Colonic mucosa (tissue), 4 donors: ENCODE measurements around the gene ZNF333. TPM values are rescaled to one million over a fixed set of nuclear protein-coding genes. Genes with fewer than 3 reads are reported as not detected.
A peak's percentile ranks its signal among the peaks of the same experiment; 100 is the strongest.

Experiments
- DNase-seq: peaks from one replicate; pipeline ENCODE4 v3.0.0-alpha.2; 2020
- H3K27ac ChIP-seq: fragments of 200-600 bp; one replicate; pipeline ENCODE4 v1.8.0; 2021
- H3K27me3 ChIP-seq: fragments of 200-600 bp; one replicate; pipeline ENCODE4 v1.8.0; 2021
- H3K36me3 ChIP-seq: fragments of 200-600 bp; one replicate; pipeline ENCODE4 v1.8.0; 2021
- H3K4me1 ChIP-seq: fragments of 200-600 bp; one replicate; pipeline ENCODE4 v1.8.0; 2021; ENCODE audit warnings: mild to moderate bottlenecking
- H3K4me3 ChIP-seq: fragments of 200-600 bp; one replicate; pipeline ENCODE4 v1.8.0; 2021
- H3K9ac ChIP-seq, 2 donors: one replicate each; pipeline ENCODE4 v1.7.0; 2013; ENCODE audit warnings: control low read depth in 2 of 2, low read depth in 2 of 2, low read length in 2 of 2
- H3K9me3 ChIP-seq: fragments of 200-600 bp; one replicate; pipeline ENCODE4 v1.8.0; 2021
- intact Hi-C: fragments of 100-400 bp; cut with DNase I; formaldehyde crosslinking; loops from one replicate; pipeline ENCODE4 v1.14.1; 2022
- total RNA-seq, 2 donors: library from RNA; stranded (reverse); fragmentation: NEBNext Ultra II Directional in 1 of 2; extraction: Animal tissue kit (Norgen Biotek cat#: 25700) in 1 of 2; gene quantifications; one replicate each; pipeline ENCODE4 v1.2.1, GENCODE V29; 2021
- TF ChIP-seq, protein P1 (sequence below): fragments of 200-600 bp; IDR thresholded peaks from one replicate; pipeline ENCODE4 v1.8.0; 2022; ENCODE audit warnings: antibody characterized with exemption, mild to moderate bottlenecking
- donor health status: healthy.
- donor health status: DM: no; HTN: no; CAD: no.
- donor health status: DM: no; HTN: no; CAD: no.

ZNF333 gene
- 1 to 10 TPM; 6.7 to 7.3 TPM for total RNA-seq

DNA sequence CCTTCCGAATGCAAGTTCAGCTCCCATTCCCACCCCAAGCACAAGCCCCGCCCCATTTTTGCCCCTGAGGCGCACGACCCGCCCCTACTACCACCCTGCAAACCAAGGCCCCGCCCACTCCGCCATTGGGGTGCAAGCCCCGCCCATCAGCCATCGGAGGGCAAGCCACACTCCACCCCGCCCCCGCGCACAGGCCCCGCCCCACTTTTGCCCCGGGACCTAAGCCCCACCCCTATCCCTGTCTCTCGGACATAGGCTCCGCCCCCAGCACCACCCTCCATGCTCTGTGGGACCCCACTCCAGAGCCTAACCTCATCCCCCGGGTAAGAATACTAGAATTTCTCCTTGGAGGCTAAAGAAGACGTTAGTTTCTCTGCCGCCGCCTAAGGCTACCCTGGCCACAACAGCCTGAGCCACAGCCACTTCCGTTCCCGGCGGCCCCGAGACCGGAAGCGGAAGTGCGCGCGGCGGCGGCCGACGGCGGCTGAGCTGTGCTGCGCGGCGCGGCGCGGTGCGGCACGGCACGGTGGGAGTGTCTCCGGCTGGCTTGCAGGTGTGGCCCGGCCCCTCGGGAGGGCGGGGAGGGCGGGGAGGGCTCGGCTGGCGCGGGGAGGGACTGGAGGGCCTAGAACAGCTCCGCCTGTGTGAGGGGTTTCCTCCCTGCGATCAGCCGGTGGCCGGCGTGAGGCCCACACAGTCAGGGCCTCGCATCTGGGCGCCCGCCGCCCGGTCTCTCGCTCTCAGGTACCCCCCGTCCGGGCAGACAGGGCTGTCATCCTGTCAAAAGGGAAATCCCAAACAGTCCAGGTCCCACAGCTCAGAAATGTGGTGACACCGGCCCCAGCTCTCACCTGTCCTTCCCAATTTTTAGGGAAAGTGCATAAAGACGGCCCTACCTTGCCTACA is at the start of gene ZNF333:
TSS of gene ZNF333 (plus strand) at position 451 of the 906 bp plus-strand sequence. CDS start 3,444 bp downstream, outside the sequence.
- Histone ChIP-seq H3K4me3 (peak within 1 kb of the TSS; percentile 67), H3K4me1 (no peaks in the 10 kb centered on the region), H3K36me3 (no peaks in the 10 kb centered on the region), H3K9ac (peak within 1 kb of the TSS; percentile 77 to 95), H3K27ac (peak within 1 kb of the TSS; percentile 77), H3K27me3 (no peaks in the 10 kb centered on the region), H3K9me3 (no peaks in the 10 kb centered on the region)
- intact Hi-C loops = loop anchor here (5.0 kb wide), 1 partner anchor 118 kb away; the partner anchor contains the start of gene NDUFB7
- DNase-seq = peak; percentile 99
- TF ChIP-seq, protein P1, sequence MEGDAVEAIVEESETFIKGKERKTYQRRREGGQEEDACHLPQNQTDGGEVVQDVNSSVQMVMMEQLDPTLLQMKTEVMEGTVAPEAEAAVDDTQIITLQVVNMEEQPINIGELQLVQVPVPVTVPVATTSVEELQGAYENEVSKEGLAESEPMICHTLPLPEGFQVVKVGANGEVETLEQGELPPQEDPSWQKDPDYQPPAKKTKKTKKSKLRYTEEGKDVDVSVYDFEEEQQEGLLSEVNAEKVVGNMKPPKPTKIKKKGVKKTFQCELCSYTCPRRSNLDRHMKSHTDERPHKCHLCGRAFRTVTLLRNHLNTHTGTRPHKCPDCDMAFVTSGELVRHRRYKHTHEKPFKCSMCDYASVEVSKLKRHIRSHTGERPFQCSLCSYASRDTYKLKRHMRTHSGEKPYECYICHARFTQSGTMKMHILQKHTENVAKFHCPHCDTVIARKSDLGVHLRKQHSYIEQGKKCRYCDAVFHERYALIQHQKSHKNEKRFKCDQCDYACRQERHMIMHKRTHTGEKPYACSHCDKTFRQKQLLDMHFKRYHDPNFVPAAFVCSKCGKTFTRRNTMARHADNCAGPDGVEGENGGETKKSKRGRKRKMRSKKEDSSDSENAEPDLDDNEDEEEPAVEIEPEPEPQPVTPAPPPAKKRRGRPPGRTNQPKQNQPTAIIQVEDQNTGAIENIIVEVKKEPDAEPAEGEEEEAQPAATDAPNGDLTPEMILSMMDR = no peak

DNA sequence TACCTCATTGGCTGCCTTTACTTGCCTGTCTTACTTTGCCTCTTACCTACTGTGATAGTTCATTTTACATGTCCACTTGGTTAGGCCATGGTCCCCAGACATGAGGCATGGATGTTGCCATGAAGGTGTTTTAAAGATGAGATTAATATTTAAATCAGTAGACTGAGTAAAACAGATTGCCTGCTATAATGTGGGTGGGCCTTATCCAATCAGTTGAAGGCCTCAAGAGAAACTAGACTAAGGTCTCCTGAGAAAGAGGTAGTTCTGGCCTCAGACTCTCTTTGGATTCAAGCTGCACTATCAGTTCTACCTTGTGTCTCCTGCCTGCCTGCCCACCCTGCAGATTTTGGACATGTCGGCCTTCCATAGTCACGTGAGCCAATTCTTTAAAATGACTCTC is 41.3 kb upstream of the ZNF333 start:
- H3K27ac ChIP-seq = no peak overlapping the region
- no peaks in the 10 kb centered on the region for H3K9me3 ChIP-seq
- H3K4me3 ChIP-seq = no peak overlapping the region
- no peaks in the 10 kb centered on the region for H3K4me1 ChIP-seq
- H3K9ac ChIP-seq = no peak overlapping the region
- no peaks in the 10 kb centered on the region for H3K27me3 ChIP-seq
- TF ChIP-seq, protein P1 = no peak
- DNase-seq = no peak
- intact Hi-C loops = no loop called here
- no peaks in the 10 kb centered on the region for H3K36me3 ChIP-seq

GRCh38 chr19:14649020-14649419 is 40.8 kb upstream of the ZNF333 start:
- no peaks in the 10 kb centered on the region for H3K27me3 ChIP-seq
- TF ChIP-seq, protein P1 = no peak
- no peak for DNase-seq
- no peak overlapping the region for H3K27ac ChIP-seq
- H3K36me3 ChIP-seq = no peaks in the 10 kb centered on the region
- no peaks in the 10 kb centered on the region for H3K9me3 ChIP-seq
- H3K4me1 ChIP-seq = no peaks in the 10 kb centered on the region
- no peak overlapping the region for H3K9ac ChIP-seq
- intact Hi-C loops = no loop called here
- no peak overlapping the region for H3K4me3 ChIP-seq

GRCh38 chr19:14650161-14650560 is 39.7 kb upstream of the ZNF333 start:
- Histone ChIP-seq H3K27me3 (no peaks in the 10 kb centered on the region), H3K9ac (no peak overlapping the region), H3K4me3 (no peak overlapping the region), H3K9me3 (no peaks in the 10 kb centered on the region), H3K36me3 (no peaks in the 10 kb centered on the region), H3K4me1 (no peaks in the 10 kb centered on the region), H3K27ac (no peak overlapping the region)
- DNase-seq = no peak
- intact Hi-C loops = no loop called here
- TF ChIP-seq, protein P1 = no peak

- Histone ChIP-seq H3K36me3 (no peaks in the 10 kb centered on the region), H3K9ac (no peak overlapping the region), H3K27me3 (no peaks in the 10 kb centered on the region), H3K9me3 (no peaks in the 10 kb centered on the region), H3K4me1 (no peaks in the 10 kb centered on the region), H3K27ac (no peak overlapping the region), H3K4me3 (no peak overlapping the region)
- no peak for DNase-seq
- intact Hi-C loops = no loop called here
- TF ChIP-seq, protein P1 = no peak
Measured at GRCh38 chr19:14654786-14655560, 34.9 kb upstream of the ZNF333 start.
